T-helper 17 cell (primary cell): ENCODE data around the gene MMAB. TPM values are rescaled to one million over a fixed set of nuclear protein-coding genes. Genes with fewer than 3 reads are reported as not detected.

Experiments used
- ATAC-seq: fragments of 150-1000 bp; cut with Tn5 transposase; 2 replicates; pipeline ENCODE4 v1.10.0; 2021; ENCODE audit warnings: mild to moderate bottlenecking, moderate library complexity
- DNase-seq, 3 donors: peaks; one replicate each; pipeline versions ENCODE4 v3.0.0 to v3.0.0-alpha.2; 2020 to 2021
- H3K9me3 ChIP-seq: one replicate; pipeline ENCODE4 v1.7.0; 2013; ENCODE audit warnings: low read length, mild to moderate bottlenecking; ENCODE audit not compliant: control insufficient read depth, poor library complexity, severe bottlenecking
- H3K27ac Mint-ChIP-seq: one replicate; pipeline ENCODE4 v1.8.0; 2022; ENCODE audit warnings: mild to moderate bottlenecking, moderate library complexity, mixed read lengths
- H3K27me3 Mint-ChIP-seq: one replicate; pipeline ENCODE4 v1.8.0; 2022; ENCODE audit warnings: mixed read lengths
- H3K36me3 Mint-ChIP-seq: one replicate; pipeline ENCODE4 v1.8.0; 2022; ENCODE audit warnings: low read depth, mixed read lengths
- H3K4me1 Mint-ChIP-seq: one replicate; pipeline ENCODE4 v1.8.0; 2022; ENCODE audit warnings: mild to moderate bottlenecking, mixed read lengths
- H3K4me3 Mint-ChIP-seq: one replicate; pipeline ENCODE4 v1.8.0; 2022; ENCODE audit warnings: mild to moderate bottlenecking, moderate library complexity, mixed read lengths
- total RNA-seq, 4 donors: library from RNA in 2 of 4; stranded (reverse) in 2 of 4; gene quantifications; one replicate each; pipeline ENCODE4 v1.2.3 and lab custom pipeline; 2022 to 2026

MMAB gene
- total RNA-seq, 2 donors from 2014 or later = 8.0 to 12.1 TPM

- H3K4me1 Mint-ChIP-seq = peaks cover 10% of the 10 kb centered on the region
- H3K9me3 ChIP-seq = no peaks in the 10 kb centered on the region
- H3K4me3 Mint-ChIP-seq = no peak overlapping the region
- ATAC-seq (no peak), DNase-seq (no peak)
- H3K36me3 Mint-ChIP-seq = no peaks in the 10 kb centered on the region
- H3K27me3 Mint-ChIP-seq = peaks cover 34% of the 10 kb centered on the region
- peak overlapping the region; percentile 27 for H3K27ac Mint-ChIP-seq
Observed at GRCh38 chr12:109545826-109546225, 27.5 kb downstream of the MMAB start.

- H3K9me3 ChIP-seq = no peaks in the 10 kb centered on the region
- Mint-ChIP-seq H3K27ac (peak overlapping the region; percentile 27), H3K36me3 (no peaks in the 10 kb centered on the region), H3K27me3 (peaks cover 28% of the 10 kb centered on the region), H3K4me3 (no peak overlapping the region), H3K4me1 (peaks cover 10% of the 10 kb centered on the region)
- ATAC-seq (no peak), DNase-seq (no peak)
Observed at GRCh38 chr12:109544955-109545531, 28.3 kb downstream of the MMAB start.

GRCh38 chr12:109542876-109543275 is 30.4 kb downstream of the MMAB start:
- DNase-seq = no peak
- H3K4me1 Mint-ChIP-seq = peaks cover 10% of the 10 kb centered on the region
- H3K36me3 Mint-ChIP-seq = no peaks in the 10 kb centered on the region
- H3K27me3 Mint-ChIP-seq = peaks cover 16% of the 10 kb centered on the region
- ATAC-seq = no peak
- no peaks in the 10 kb centered on the region for H3K9me3 ChIP-seq
- no peak overlapping the region for H3K4me3 Mint-ChIP-seq
- H3K27ac Mint-ChIP-seq = no peak overlapping the region

GRCh38 chr12:109542014-109542413 is 31.3 kb downstream of the MMAB start:
- DNase-seq (no peak), ATAC-seq (no peak)
- Mint-ChIP-seq H3K4me1 (peaks cover 10% of the 10 kb centered on the region), H3K27me3 (peaks cover 7% of the 10 kb centered on the region), H3K36me3 (no peaks in the 10 kb centered on the region), H3K27ac (no peak overlapping the region), H3K4me3 (no peak overlapping the region)
- H3K9me3 ChIP-seq = no peaks in the 10 kb centered on the region

- Mint-ChIP-seq H3K27me3 (peaks cover under 1% of the 10 kb centered on the region), H3K4me3 (no peak overlapping the region), H3K36me3 (no peaks in the 10 kb centered on the region), H3K4me1 (peaks cover 10% of the 10 kb centered on the region), H3K27ac (no peak overlapping the region)
- DNase-seq = no peak
- no peak for ATAC-seq
- no peaks in the 10 kb centered on the region for H3K9me3 ChIP-seq
Observed at GRCh38 chr12:109541413-109541726, 31.9 kb downstream of the MMAB start.

GRCh38 chr12:109540526-109541412 is 32.5 kb downstream of the MMAB start:
- H3K36me3 Mint-ChIP-seq = no peaks in the 10 kb centered on the region
- no peak overlapping the region for H3K27ac Mint-ChIP-seq
- H3K4me1 Mint-ChIP-seq = peaks cover 10% of the 10 kb centered on the region
- H3K4me3 Mint-ChIP-seq = no peak overlapping the region
- DNase-seq (no peak), ATAC-seq (no peak)
- H3K9me3 ChIP-seq = no peaks in the 10 kb centered on the region
- H3K27me3 Mint-ChIP-seq = no peaks in the 10 kb centered on the region

- H3K27me3 Mint-ChIP-seq = no peaks in the 10 kb centered on the region
- no peaks in the 10 kb centered on the region for H3K9me3 ChIP-seq
- no peak for DNase-seq
- no peak for ATAC-seq
- no peaks in the 10 kb centered on the region for H3K36me3 Mint-ChIP-seq
- no peak overlapping the region for H3K4me3 Mint-ChIP-seq
- H3K4me1 Mint-ChIP-seq = peaks cover 1% of the 10 kb centered on the region
- H3K27ac Mint-ChIP-seq = no peak overlapping the region
Observed at GRCh38 chr12:109539508-109539907, 33.8 kb downstream of the MMAB start.

GRCh38 chr12:109538191-109538863 is 35.0 kb downstream of the MMAB start:
- Mint-ChIP-seq H3K4me3 (no peak overlapping the region), H3K27me3 (no peaks in the 10 kb centered on the region), H3K27ac (no peak overlapping the region), H3K4me1 (no peaks in the 10 kb centered on the region), H3K36me3 (no peaks in the 10 kb centered on the region)
- DNase-seq = no peak
- ATAC-seq = no peak
- no peaks in the 10 kb centered on the region for H3K9me3 ChIP-seq

GRCh38 chr12:109537136-109537535 is 36.2 kb downstream of the MMAB start:
- no peaks in the 10 kb centered on the region for H3K9me3 ChIP-seq
- no peaks in the 10 kb centered on the region for H3K27me3 Mint-ChIP-seq
- H3K4me1 Mint-ChIP-seq = peaks cover 2% of the 10 kb centered on the region
- ATAC-seq = no peak
- H3K27ac Mint-ChIP-seq = no peak overlapping the region
- no peaks in the 10 kb centered on the region for H3K36me3 Mint-ChIP-seq
- DNase-seq = no peak
- H3K4me3 Mint-ChIP-seq = no peak overlapping the region

GRCh38 chr12:109535863-109536250 is 37.4 kb downstream of the MMAB start:
- no peaks in the 10 kb centered on the region for H3K27me3 Mint-ChIP-seq
- no peaks in the 10 kb centered on the region for H3K9me3 ChIP-seq

GRCh38 chr12:109535231-109535862 is 38.0 kb downstream of the MMAB start:
- H3K4me3 Mint-ChIP-seq = no peak overlapping the region
- no peak for ATAC-seq
- no peaks in the 10 kb centered on the region for H3K27me3 Mint-ChIP-seq
- no peaks in the 10 kb centered on the region for H3K36me3 Mint-ChIP-seq
- peaks cover 2% of the 10 kb centered on the region for H3K4me1 Mint-ChIP-seq
- no peak overlapping the region for H3K27ac Mint-ChIP-seq
- DNase-seq = no peak
- H3K9me3 ChIP-seq = no peaks in the 10 kb centered on the region

More at GRCh38 chr12:109535863-109536250, 37.4 kb downstream of the MMAB start:
- H3K27ac Mint-ChIP-seq = no peak overlapping the region
- DNase-seq (no peak), ATAC-seq (no peak)
- no peaks in the 10 kb centered on the region for H3K36me3 Mint-ChIP-seq
- H3K4me3 Mint-ChIP-seq = no peak overlapping the region
- peaks cover 2% of the 10 kb centered on the region for H3K4me1 Mint-ChIP-seq

- H3K27me3 Mint-ChIP-seq = no peaks in the 10 kb centered on the region
- no peak for ATAC-seq
- no peak overlapping the region for H3K4me3 Mint-ChIP-seq
- DNase-seq = no peak
- no peaks in the 10 kb centered on the region for H3K9me3 ChIP-seq
- H3K27ac Mint-ChIP-seq = no peak overlapping the region
- no peaks in the 10 kb centered on the region for H3K36me3 Mint-ChIP-seq
- peaks cover 2% of the 10 kb centered on the region for H3K4me1 Mint-ChIP-seq
Observed at GRCh38 chr12:109534456-109534855, 38.8 kb downstream of the MMAB start.

- DNase-seq (no peak), ATAC-seq (no peak)
- H3K4me1 Mint-ChIP-seq = peaks cover 2% of the 10 kb centered on the region
- no peaks in the 10 kb centered on the region for H3K27me3 Mint-ChIP-seq
- H3K4me3 Mint-ChIP-seq = no peak overlapping the region
- no peaks in the 10 kb centered on the region for H3K36me3 Mint-ChIP-seq
- H3K9me3 ChIP-seq = no peaks in the 10 kb centered on the region
- H3K27ac Mint-ChIP-seq = no peak overlapping the region
Observed at GRCh38 chr12:109533487-109533740, 39.9 kb downstream of the MMAB start.
